ENCODE results near the gene ITGAE. TPM values are rescaled to one million over a fixed set of nuclear protein-coding genes. Genes with fewer than 3 reads are reported as not detected.

ITGAE gene
- total and polyA plus RNA-seq, 7 donors: 25.2 to 51.8 (median 42.9) TPM

- Histone ChIP-seq H3K27me3 (no peaks in the 10 kb centered on the region), H3K36me3 (peaks cover 0 to 48% (median 9%) of the 10 kb centered on the region in 4 donors), H3K4me3 (no peak overlapping the region), H3K27ac (no peak overlapping the region), H3K4me1 (peaks cover 0 to 22% (median 19%) of the 10 kb centered on the region in 4 donors), H3K9me3 (no peaks in the 10 kb centered on the region)
- peak in 2 of 4 experiments; percentile 20 to 24 for TF ChIP-seq CTCF (IDR thresholded peaks at IDR 0.05)
- no peak for TF ChIP-seq POLR2A (IDR thresholded peaks at IDR 0.05)
- no peak for TF ChIP-seq POLR2AphosphoS5 (IDR thresholded peaks at IDR 0.05)
- 11 to 30% methylated on average over 3 of the region's 3 CpGs for WGBS, 2 donors
- intact Hi-C loops (cut with DNase I): no loop called here
- no peak for DNase-seq
Measured at GRCh38 chr17:3843935-3844516, 43.0 kb upstream of the ITGAE start.

GRCh38 chr17:3838206-3838605, 37.2 kb upstream of the ITGAE start:
- DNase-seq: no peak
- intact Hi-C loops (cut with DNase I): no loop called here
- Histone ChIP-seq H3K9me3 (no peaks in the 10 kb centered on the region), H3K27me3 (no peaks in the 10 kb centered on the region), H3K36me3 (peaks cover 0 to 95% (median 20%) of the 10 kb centered on the region in 4 donors), H3K4me3 (no peak overlapping the region), H3K4me1 (peaks cover 0 to 8% (median 4%) of the 10 kb centered on the region in 4 donors), H3K27ac (no peak overlapping the region)
- TF ChIP-seq EP300 (IDR thresholded peaks at IDR 0.05) (no peak), CTCF (IDR thresholded peaks at IDR 0.05) (no peak)
- 27 to 77% methylated on average over 12 of the region's 12 CpGs for WGBS, 2 donors

- H3K4me1 ChIP-seq: peaks cover 0 to 7% (median 3%) of the 10 kb centered on the region in 4 donors
- WGBS, 2 donors: 97% methylated on average over 10 of the region's 10 CpGs
- no peaks in the 10 kb centered on the region for H3K9me3 ChIP-seq
- no peak for TF ChIP-seq POLR2A (IDR thresholded peaks at IDR 0.05)
- TF ChIP-seq CTCF (IDR thresholded peaks at IDR 0.05): no peak
- TF ChIP-seq EP300 (IDR thresholded peaks at IDR 0.05): no peak
- TF ChIP-seq POLR2AphosphoS5 (IDR thresholded peaks at IDR 0.05): no peak
- DNase-seq: no peak
- intact Hi-C loops (cut with DNase I): no loop called here
- H3K27ac ChIP-seq: no peak overlapping the region
- no peak overlapping the region for H3K4me3 ChIP-seq
- H3K27me3 ChIP-seq: no peaks in the 10 kb centered on the region
- H3K36me3 ChIP-seq: peaks cover 0 to 80% (median 14%) of the 10 kb centered on the region in 4 donors
Measured at GRCh38 chr17:3836551-3836950, 35.6 kb upstream of the ITGAE start.

- no peak for DNase-seq
- H3K36me3 ChIP-seq: peaks cover 0 to 71% (median 11%) of the 10 kb centered on the region in 4 donors
- H3K9me3 ChIP-seq: no peaks in the 10 kb centered on the region
- no peaks in the 10 kb centered on the region for H3K27me3 ChIP-seq
- H3K27ac ChIP-seq: no peak overlapping the region
- TF ChIP-seq POLR2AphosphoS5 (IDR thresholded peaks at IDR 0.05): no peak
- intact Hi-C loops (cut with DNase I): no loop called here
- H3K4me3 ChIP-seq: no peak overlapping the region
- 88 to 89% methylated on average over 14 of the region's 14 CpGs for WGBS, 2 donors
- peaks cover 0 to 7% (median 3%) of the 10 kb centered on the region in 4 donors for H3K4me1 ChIP-seq
Measured at GRCh38 chr17:3835410-3836229, 34.6 kb upstream of the ITGAE start.

- no peak for DNase-seq
- 90 to 93% methylated on average over 4 of the region's 4 CpGs for WGBS, 2 donors
- no peak overlapping the region for H3K4me3 ChIP-seq
- no peaks in the 10 kb centered on the region for H3K9me3 ChIP-seq
- no peaks in the 10 kb centered on the region for H3K27me3 ChIP-seq
- no peak overlapping the region for H3K27ac ChIP-seq
- no peak for TF ChIP-seq CTCF (IDR thresholded peaks at IDR 0.05)
- intact Hi-C loops (cut with DNase I): no loop called here
- H3K36me3 ChIP-seq: peaks cover 0 to 63% (median 11%) of the 10 kb centered on the region in 4 donors
- H3K4me1 ChIP-seq: peaks cover 0 to 8% (median 3%) of the 10 kb centered on the region in 4 donors
Measured at GRCh38 chr17:3834811-3835210, 33.8 kb upstream of the ITGAE start.

All from sigmoid colon (tissue), 7 donors.